Measurements from ENCODE around the gene POU2F1.

DNA sequence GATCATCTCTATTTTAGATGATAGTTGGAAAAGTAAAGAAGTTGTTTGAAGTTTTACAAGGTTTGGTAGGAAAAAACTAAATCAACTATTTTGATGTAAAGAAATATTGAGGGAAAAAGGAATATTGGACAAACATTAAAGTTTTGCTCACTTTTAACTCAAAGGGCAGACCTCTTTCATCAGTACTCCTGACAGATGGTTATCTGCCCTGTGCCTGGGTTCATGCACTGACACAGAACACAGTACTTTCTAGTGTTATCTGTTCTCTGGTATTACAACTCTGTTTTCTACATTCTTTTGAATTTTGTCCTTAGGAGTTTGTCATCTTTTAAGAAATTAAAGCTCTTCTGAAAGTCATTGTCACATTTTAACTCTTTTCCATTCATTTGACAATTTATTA, 118.7 kb downstream of the POU2F1 start:
- TF ChIP-seq EP300 (IDR thresholded peaks at IDR 0.05) (no peak), POLR2AphosphoS5 (IDR thresholded peaks at IDR 0.05) (no peak), POLR2A (IDR thresholded peaks at IDR 0.05) (no peak)
- TF ChIP-seq, protein P1, sequence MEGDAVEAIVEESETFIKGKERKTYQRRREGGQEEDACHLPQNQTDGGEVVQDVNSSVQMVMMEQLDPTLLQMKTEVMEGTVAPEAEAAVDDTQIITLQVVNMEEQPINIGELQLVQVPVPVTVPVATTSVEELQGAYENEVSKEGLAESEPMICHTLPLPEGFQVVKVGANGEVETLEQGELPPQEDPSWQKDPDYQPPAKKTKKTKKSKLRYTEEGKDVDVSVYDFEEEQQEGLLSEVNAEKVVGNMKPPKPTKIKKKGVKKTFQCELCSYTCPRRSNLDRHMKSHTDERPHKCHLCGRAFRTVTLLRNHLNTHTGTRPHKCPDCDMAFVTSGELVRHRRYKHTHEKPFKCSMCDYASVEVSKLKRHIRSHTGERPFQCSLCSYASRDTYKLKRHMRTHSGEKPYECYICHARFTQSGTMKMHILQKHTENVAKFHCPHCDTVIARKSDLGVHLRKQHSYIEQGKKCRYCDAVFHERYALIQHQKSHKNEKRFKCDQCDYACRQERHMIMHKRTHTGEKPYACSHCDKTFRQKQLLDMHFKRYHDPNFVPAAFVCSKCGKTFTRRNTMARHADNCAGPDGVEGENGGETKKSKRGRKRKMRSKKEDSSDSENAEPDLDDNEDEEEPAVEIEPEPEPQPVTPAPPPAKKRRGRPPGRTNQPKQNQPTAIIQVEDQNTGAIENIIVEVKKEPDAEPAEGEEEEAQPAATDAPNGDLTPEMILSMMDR (IDR thresholded peaks at IDR 0.05), result no peak

Measured in upper lobe of left lung (tissue), 4 donors.